Nephron progenitor cell (in vitro differentiated cells): ENCODE results near the gene NHERF1.

Experiments
- DNase-seq: peaks from one replicate; pipeline ENCODE4 v3.0.0; 2021
- H3K27ac Mint-ChIP-seq: 2 replicates; pipeline ENCODE4 v1.8.0; 2021; ENCODE audit warnings: mild to moderate bottlenecking, moderate library complexity, mixed read lengths
- H3K27me3 Mint-ChIP-seq: 2 replicates; pipeline ENCODE4 v1.8.0; 2021; ENCODE audit warnings: mild to moderate bottlenecking, low read depth, mixed read lengths; ENCODE audit not compliant: poor library complexity
- H3K36me3 Mint-ChIP-seq: 2 replicates; pipeline ENCODE4 v1.8.0; 2021; ENCODE audit warnings: low read depth, mixed read lengths
- H3K4me1 Mint-ChIP-seq: 2 replicates; pipeline ENCODE4 v1.8.0; 2021; ENCODE audit warnings: mixed read lengths
- H3K4me3 Mint-ChIP-seq: 2 replicates; pipeline ENCODE4 v1.8.0; 2021; ENCODE audit warnings: mild to moderate bottlenecking, moderate library complexity, mixed read lengths
- H3K9me3 Mint-ChIP-seq: 2 replicates; pipeline ENCODE4 v1.8.0; 2021; ENCODE audit warnings: mild to moderate bottlenecking, moderate library complexity, mixed read lengths
- TF ChIP-seq, protein P1 (sequence below): fragments of 200-600 bp; sonication (generic); IDR thresholded peaks from 2 replicates; pipeline ENCODE4 v1.5.0; 2021; ENCODE audit warnings: antibody characterized with exemption

The NHERF1 gene

DNA sequence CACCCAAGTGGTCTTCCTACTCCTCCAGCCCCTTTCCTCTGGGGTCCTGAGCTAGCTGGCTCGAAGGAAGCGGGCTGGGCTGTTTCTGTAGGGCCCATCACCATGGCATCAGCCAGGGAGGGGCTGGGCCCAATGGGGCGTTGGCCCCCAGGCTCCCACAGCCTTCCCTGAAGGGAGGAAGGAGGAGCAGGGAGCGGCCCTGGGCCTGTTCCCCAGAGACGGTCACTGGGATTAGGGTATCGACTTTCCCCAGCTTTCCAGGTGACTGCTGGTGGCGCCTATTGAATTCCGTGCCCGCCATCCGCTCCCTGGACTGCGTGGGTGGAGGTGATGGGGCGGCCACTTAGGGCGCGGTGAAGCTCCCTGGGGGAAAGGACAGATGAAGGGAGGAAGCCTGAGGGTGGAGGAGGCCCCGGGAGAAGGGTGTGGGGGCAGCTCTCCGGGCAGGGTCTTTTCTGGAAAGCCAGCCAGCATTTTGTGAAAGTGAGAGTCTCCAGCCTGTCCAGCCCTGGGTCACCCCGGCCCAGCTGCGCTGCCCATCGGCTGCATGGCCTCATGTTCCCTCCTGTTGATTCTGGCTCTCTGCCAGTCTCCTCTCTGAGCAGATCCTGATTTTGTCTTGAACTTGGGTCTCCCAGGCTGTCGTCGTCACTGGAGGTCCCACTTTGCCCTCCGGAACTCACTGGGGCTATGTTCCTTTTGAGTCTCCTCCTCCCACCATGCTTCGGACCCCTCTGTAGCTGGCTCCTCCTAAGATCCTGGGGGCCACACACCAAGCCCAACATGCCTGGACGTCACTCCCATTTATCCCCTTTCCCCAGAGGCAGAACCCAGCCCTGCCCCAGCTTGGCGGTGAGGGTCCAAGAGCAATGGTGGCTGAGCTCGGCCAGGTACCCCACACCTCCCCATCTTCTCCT, 9.8 kb downstream of the NHERF1 start:
- Mint-ChIP-seq H3K27me3 (no peaks in the 10 kb centered on the region), H3K4me1 (peaks cover 81% of the 10 kb centered on the region), H3K27ac (no peak overlapping the region), H3K36me3 (no peaks in the 10 kb centered on the region), H3K9me3 (no peaks in the 10 kb centered on the region), H3K4me3 (peak overlapping the region; percentile 45)
- TF ChIP-seq, protein P1, sequence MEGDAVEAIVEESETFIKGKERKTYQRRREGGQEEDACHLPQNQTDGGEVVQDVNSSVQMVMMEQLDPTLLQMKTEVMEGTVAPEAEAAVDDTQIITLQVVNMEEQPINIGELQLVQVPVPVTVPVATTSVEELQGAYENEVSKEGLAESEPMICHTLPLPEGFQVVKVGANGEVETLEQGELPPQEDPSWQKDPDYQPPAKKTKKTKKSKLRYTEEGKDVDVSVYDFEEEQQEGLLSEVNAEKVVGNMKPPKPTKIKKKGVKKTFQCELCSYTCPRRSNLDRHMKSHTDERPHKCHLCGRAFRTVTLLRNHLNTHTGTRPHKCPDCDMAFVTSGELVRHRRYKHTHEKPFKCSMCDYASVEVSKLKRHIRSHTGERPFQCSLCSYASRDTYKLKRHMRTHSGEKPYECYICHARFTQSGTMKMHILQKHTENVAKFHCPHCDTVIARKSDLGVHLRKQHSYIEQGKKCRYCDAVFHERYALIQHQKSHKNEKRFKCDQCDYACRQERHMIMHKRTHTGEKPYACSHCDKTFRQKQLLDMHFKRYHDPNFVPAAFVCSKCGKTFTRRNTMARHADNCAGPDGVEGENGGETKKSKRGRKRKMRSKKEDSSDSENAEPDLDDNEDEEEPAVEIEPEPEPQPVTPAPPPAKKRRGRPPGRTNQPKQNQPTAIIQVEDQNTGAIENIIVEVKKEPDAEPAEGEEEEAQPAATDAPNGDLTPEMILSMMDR: no peak
- peak; percentile 36 for DNase-seq

DNA sequence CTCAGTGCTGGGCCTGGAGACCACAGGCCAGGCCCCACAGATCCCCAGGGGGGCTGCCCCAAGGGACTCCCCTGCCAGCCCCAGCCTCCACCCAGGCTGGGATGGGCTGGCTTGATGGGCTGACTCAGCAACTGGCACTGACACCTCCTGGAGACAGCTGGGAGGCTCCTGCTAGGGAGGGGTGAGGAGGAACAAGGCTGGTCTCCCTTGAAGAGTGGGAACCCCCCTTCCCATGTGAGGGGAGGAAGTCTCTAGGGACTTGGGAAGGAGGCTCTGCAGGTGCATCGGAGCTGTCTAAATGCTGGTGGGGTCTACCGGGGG, 10.4 kb downstream of the NHERF1 start:
- Mint-ChIP-seq H3K27me3 (no peaks in the 10 kb centered on the region), H3K27ac (no peak overlapping the region), H3K36me3 (no peaks in the 10 kb centered on the region), H3K4me3 (peak overlapping the region; percentile 28), H3K9me3 (no peaks in the 10 kb centered on the region), H3K4me1 (peaks cover 81% of the 10 kb centered on the region)
- TF ChIP-seq, protein P1: no peak
- DNase-seq: no peak

DNA sequence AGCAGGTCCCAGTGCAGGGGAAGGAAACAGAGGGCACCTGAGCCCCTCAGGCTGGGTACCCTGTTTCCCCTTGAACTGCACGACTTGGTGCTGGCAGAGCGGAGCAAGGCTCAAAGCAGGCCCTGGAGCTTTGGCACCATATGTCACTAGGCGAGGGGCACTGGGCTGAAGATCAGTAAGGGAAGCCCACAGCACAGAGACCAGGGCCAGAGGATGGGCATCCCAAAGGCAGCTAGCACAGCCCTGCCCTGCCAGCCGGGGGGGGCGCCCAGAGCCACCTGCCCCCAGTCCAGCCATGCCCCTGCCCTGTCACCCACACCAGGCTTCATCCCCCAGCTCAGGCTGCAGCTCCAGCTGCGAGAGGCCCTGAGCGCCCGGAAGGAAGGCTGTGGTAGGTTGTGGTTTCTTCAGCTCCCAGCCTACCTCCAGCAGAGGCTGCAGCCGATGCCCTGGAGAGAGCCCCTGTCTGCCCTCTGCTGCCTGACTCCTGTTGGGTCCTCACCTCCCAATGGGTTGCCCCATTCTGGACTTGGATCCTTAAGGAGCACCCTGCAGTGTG, 10.9 kb downstream of the NHERF1 start:
- H3K27me3 Mint-ChIP-seq: no peaks in the 10 kb centered on the region

DNA sequence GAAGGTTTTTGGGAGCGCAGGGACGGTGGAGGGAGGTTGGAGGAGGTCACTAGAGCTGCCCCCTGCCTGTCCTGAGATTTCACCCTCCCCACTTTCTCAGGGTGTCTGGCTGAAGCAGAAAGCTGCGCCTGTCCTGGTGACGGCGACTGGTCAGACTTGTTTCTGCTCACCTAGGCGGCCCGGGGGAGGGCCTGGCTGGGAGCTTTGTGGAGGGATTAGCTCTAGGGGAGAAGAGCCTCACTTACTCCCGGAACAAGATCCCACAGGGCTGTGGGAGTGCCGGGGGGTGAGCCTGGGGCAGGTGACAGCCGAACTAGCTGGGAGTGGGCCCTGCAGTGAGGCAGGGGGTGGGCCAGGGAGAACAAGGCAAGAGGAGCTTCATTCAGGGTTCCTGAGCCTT, 11.5 kb downstream of the NHERF1 start:
- H3K27ac Mint-ChIP-seq: peak overlapping the region; percentile 66
- H3K4me1 Mint-ChIP-seq: peaks cover 89% of the 10 kb centered on the region
- no peak overlapping the region for H3K4me3 Mint-ChIP-seq
- no peak for DNase-seq
- no peaks in the 10 kb centered on the region for H3K36me3 Mint-ChIP-seq
- TF ChIP-seq, protein P1: no peak
- no peaks in the 10 kb centered on the region for H3K9me3 Mint-ChIP-seq
- H3K27me3 Mint-ChIP-seq: no peaks in the 10 kb centered on the region

More for the DNA sequence above, 10.9 kb downstream of the NHERF1 start:
- Mint-ChIP-seq H3K27ac (peak overlapping the region; percentile 66), H3K9me3 (no peaks in the 10 kb centered on the region), H3K4me1 (peaks cover 86% of the 10 kb centered on the region), H3K4me3 (no peak overlapping the region), H3K36me3 (no peaks in the 10 kb centered on the region)
- TF ChIP-seq, protein P1: no peak
- no peak for DNase-seq

DNA sequence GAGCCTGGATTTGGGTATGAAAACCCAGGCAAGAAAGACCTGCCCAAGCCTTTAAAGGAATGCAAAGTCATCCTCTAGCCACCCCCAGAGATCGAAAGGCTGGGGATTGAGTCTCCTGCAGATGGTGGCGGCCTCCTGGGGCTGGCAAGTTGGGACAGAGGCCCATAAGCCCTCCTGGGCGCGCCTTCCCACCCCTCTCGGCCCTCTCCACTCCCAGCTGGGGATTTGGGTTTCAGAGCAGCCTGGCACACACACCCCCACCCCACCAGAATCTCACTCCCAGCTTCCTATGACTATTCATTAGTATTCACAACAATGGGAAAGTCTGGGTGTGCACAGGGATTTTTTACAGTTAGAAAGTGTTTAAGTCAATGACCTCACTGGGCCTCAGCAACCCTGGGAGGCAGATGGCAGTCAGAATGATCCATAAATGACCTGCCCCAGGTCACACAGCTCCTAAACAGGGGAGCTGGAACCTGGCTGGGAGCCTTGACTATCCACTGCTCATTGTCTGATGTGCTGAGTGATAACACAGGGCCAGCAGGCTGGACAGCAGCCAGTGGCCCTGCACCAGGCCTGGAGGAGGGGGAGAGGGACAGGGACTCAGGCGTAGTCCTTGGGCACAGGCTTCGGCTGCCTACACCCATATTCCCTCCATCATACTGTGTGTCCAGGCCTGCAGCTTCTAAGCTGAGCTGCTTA, 12.1 kb downstream of the NHERF1 start:
- TF ChIP-seq, protein P1: no peak
- H3K4me3 Mint-ChIP-seq: no peak overlapping the region
- H3K4me1 Mint-ChIP-seq: peaks cover 87% of the 10 kb centered on the region
- H3K27ac Mint-ChIP-seq: peak overlapping the region; percentile 64
- no peaks in the 10 kb centered on the region for H3K36me3 Mint-ChIP-seq
- H3K9me3 Mint-ChIP-seq: no peaks in the 10 kb centered on the region
- no peaks in the 10 kb centered on the region for H3K27me3 Mint-ChIP-seq
- DNase-seq: no peak
